NCI-H2029 (cell line): ENCODE results near the gene FLNB.
"Not testable (repeated sequence)": the region's sequence is repeated elsewhere in the genome, so short reads cannot be mapped to it uniquely, and the experiment has no call there.

Experiments used
- DNase-seq: peaks from one replicate; lab custom pipeline; 2025; lab: John Stamatoyannopoulos, UW

FLNB gene

DNA sequence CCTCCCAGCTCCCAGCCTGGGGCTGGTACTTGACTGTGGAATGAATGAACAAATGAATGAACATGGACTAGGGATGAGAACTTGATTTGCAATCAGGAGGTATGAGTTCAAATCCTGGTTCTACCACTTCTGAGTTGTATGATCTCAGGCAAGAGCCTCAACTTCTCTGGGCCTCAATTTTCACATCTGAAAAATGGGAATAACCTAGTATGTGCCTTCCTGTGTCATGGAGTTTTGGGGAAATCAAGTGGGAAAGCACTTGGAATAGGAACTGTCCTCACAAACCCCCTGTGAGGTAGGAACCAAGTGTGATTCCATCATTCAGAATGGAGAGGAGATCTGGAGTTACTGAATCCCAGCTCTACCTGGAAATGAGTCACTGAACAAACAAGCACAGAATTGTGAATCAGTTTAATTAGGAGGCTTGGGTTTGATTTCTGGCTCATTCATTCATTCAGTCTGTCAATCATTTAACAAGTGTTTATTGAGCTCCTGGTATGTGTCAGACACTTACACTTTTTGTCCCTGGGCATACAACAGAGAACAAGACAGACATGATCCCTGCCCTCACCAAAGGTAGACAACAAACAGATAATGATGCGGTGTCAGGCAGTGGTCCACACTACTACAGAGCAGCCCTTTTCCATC, 172.8 kb downstream of the FLNB start:
- DNase-seq = no peak

DNA sequence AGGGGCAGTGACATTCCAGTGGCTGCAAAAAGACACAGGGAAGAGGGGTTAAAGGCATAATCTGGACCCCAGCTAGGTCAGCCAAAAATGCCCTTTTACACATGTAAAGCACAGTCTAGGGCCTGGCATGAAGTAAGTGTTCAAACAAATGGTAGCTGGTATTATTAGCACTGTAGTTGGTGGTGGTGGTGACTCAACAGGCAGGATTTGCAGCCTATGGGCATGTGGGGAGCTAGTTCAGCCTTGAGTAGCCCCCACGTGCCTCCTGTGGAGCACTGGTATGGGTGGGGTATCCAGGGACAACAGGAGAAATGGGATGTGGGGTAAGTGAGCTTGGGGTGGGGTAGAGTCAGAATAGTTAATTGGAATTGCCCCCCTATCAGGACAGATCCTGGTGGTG, 175.0 kb downstream of the FLNB start:
- DNase-seq = no peak

DNA sequence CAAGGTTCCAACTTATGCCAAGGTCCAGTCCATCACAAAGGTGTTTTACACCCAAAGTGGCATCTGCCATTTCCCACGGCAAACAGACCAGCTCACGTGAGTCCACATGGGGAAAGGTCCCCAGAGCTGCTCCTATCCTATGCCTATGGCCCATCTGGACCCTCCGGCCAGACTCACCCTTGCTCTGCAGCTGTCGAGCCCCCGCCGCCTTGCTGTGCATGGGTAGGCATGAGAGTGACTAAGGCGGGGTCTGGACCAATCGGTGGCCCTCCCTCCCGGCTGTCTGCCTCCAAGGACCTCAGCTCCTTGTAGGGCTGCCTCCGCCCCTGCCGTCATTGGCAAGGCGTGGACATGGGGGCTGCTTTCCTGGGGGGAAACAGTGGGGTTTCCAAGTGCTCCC, 175.7 kb downstream of the FLNB start:
- no peak for DNase-seq

DNA sequence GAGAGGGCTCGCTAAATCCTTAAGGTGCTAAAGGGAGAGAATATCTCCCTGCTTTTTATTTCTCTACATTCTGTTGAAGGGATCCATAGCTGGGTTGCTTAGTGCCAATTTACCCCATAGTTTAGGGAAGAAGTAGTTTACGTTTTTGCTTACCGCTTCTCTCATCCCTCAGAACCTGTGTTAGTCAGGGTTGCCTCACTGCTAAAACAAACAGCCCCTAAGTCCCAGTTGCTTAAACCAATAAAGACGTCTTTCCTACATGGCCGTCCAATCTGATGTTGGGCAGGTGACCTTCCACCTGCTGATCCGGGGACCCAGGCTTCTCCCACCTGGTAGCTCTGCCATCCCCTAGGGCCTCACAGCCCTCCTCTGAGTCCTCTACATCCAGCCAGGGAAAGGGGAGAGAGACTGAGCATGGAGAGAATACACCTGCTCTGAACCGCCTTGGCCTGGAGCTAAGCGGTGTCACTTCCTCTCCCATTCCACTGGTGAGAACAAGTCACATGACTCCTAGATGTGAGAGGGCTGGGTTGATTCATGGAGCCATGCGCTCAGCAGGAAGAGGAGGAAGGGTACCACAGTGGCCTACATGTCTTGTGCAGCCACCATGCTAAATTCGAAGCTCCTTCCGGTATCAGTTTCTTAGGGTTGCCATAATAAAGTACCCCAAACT, 176.2 kb downstream of the FLNB start:
- no peak for DNase-seq

DNA sequence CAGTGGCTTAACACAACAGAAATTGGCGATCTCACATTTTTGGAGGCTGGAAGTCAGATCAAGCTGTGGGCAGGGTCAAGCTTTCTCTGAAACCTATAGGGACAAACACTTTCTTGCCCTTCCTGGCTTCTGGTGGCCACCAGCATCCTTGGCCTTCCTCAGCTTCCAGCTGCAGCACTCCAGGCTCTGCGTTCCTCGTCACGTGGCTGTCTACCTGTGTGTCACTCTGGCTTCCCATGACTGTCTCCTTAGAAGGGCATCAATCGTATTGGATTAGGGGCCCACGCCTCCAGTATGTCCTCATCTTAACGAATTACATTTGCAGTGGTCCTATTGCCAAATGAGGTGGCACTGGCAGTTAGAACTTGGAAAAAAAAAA, 176.7 kb downstream of the FLNB start:
- DNase-seq = no peak

DNA sequence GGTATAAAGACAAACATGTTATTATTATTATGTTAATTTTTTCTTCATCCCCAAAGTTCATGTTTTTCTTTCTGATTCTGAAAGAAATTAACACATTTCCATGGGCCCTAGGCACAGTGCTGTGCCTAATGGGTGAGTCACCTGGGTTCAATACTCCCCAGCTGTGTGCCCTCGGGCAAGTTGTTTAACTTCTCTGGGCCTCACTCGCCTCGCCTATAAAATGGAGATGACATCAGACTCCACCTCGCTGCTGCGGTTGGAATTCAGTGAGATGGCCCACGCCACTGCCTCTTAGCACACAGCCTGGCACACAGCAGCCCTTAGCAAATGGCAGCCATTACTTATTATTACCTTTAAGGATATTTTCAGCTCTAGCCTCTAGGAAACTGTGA, 179.9 kb downstream of the FLNB start:
- no peak for DNase-seq

DNA sequence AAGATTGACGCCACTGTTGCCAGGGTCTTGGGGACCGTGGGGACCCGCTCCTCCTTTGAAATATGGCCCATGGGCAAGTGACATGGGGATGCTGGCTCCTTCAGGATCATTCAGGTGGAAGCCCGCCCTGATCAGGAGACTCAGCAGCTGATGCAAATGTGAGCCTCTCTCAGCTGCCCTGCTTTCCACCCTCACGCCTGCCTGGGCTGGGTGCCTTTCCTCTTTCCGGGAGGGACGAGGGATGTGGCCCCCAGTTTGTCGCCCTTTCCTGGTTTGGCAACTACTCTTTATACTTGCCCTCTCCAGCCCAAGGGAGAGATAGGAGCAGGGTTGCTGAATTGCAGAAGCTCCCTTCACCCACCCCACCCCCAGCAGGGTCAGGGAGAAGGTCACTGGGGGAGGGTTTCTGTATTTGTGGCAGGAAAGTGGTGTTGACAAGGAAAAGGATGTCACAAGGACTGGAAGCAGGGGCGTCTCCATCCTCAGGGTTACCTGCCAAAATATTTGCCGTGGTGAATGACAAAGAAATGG, 180.8 kb downstream of the FLNB start:
- DNase-seq = no peak

DNA sequence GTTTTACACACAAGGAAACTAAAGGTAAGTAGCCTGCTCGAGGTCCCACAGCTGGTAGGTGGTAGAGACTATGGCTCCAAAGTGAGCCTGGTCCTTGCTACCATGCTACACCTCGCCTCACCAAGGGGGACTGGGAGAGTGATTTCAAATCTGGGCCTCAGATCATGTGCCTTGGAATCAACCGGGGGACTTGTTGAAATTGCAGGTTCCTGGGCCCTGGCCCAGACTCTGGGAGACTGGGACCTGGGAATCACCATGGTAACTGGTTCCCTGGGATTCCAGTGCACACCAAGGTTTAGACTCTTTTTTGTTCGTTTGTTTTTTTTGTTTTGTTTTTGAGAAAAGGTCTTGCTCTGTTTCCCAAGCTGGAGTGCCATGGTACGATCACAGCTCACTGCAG, 181.5 kb downstream of the FLNB start:
- no peak for DNase-seq

DNA sequence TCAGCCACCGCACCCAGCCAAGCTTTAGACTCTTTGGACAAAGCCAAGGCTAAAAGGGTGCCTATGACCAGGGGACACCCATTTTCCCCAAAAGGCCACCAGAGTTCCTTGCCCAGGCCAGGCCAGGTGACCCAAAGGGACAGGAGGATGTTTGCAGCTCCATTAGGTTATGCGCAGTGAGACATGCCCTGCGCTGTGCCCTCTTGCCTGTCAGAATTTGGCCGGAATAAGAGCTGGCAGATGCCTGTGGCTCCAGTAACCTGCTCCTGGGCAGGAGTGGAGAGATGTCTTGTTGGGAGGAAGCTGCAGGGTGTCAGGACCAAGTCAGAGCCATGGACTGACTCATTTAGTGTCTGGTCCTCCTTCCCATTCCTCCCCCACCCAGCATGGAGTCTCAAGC, 182.1 kb downstream of the FLNB start:
- no peak for DNase-seq

DNA sequence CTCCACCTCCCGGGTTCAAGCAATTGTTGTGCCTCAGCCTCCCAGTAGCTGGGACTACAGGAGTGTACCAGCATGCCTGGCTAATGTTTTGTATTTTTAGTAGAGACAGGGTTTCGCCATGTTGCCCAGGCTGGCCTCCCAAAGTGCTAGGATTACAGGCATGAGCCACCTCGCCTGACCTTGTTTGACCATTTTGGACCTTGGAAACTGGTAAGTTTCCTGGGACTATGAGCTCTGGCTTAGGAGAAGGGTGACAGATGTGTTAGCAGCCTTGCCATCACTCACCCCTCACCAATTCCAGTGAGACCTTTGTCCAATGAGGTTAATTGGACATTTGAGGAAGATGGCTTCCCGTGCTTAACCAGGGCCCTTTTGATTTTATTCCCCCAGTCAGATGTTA, 182.7 kb downstream of the FLNB start:
- DNase-seq = no peak

DNA sequence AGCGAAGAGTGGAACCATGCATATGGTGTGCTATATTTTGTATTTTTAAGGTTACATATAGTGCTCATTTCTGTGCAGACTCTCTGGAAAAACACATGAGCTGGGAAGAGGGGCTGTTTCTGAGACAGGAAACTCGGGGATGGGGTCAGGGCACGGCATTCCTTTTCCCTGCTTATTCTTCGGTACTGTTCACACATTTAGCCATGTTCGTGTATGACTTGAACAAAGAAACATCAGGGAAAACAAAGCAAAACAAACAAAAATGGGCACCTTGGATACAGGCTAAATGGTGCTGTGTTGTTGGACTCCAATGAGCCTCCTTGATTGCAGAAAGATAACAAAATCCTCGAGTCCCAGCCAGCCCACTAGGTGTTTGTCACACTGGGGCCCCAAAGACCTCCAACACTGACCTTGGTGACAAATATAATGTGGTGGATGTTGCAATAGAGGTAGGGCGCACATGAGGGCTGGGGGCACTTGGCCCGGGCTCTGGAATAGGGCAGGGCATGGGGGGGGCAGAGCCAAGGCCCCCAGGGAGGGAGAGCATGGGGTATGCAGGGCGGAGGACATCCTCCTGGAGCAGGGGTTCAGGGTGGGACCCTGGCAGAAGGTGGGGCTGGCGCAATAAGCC, 183.3 kb downstream of the FLNB start:
- no peak for DNase-seq

DNA sequence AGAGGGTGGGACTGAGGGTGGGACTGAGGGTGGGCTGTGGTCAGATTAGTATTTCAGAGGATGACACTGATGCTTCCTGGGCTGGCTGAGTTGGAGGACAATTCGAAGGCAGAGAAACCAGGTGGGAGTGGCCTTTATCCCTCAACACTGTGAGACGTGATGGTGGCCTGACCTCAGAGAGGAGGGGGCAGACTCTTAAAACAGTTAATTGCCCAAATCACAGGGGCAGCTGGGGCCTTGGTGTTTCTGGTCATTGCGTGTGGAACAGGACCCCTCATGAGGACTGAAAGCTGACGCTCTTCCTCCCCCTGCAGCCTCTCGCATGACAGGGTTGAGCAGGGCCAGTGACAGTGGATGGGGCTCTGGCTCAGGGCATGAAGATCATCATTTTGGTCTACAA, 183.8 kb downstream of the FLNB start:
- DNase-seq = no peak

DNA sequence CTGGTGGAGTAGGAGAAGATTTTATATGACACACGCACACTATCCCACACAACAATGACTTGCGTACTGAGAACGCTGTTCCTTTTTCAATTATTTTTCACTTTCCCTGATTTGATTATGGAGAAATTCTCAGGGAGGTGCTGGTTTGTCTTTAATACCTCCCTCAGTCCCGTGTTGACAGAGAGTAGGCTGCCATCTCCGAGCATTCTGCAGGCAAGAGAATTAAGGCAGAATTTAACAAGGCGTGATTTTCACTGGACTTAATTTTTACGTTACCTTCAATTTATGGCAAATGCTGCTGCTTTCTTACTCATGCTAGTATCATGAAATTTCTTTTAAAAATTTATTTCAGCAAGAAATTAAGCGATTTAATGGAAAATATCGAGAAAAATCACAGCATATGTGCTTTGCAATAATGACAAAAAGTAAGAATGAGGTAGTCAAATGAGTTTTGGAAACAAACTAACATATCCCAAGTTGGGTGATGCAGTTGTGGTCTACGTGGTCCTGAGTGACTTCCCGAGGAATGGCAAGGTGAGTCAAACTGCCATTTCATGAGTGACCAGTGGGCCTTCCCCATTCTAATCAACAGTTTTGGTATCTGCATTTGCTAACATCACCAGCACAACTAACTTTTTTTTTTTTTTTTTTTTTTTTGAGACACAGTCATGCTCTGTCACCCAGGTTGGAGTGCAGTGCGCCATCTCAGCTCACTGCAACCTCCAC, 185.6 kb downstream of the FLNB start:
- DNase-seq = no peak

DNA sequence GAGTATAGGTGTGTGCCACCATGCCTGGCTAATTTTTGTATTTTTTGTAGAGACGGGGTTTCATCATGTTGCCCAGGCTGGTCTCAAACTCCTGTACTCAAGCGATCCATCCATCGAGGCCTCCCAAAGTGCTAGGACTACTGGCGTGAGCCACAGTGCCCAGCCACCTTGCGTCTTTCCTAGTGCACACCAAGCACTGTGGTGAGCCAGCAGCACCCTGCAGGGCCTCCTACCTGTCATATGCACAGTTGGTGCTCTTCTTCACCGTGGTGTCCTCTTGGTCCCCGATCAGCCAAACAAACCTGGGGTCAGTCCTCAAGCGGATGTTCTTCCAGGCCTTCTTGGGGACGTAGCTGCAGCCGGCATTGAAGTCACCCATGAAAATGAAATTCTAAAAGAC, 189.4 kb downstream of the FLNB start:
- DNase-seq = no peak

DNA sequence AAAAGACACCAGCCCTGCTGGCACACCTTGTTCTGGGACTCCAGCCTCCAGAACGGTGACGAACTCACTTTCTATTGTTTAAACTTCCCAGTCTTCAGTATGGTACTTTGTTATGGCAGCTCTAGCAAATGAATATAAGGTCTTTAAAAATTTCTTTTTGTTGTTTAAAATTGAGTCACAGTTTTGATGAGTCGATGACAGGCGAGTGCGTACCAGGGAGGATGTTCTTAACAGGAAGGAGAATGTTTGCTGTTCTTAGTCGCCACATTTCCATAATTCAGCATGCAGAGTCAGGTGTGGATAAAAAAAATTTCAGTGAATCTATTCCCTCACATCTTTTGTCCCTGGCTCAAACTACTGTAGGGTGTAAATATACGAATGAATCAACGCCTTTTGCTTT, 190.1 kb downstream of the FLNB start:
- DNase-seq = no peak

DNA sequence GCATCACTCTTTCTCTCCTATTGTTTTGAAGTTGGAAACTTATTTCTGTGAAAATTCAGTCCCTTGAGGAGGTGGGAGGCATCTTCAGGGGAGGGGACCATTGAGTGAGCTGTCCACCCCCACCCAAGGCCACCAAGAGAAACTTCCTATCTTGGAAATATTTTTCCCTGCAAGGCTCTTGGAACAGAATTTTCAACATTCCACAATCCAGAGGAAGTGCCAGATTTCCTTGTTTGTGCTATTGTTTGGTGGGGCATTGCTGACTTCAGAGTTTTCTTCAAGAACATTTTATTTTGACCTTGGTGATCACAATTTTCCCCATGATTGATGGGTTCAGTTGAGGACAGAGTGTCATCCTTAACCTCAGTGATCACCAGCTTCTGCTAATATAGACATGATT, 190.6 kb downstream of the FLNB start:
- DNase-seq = no peak

DNA sequence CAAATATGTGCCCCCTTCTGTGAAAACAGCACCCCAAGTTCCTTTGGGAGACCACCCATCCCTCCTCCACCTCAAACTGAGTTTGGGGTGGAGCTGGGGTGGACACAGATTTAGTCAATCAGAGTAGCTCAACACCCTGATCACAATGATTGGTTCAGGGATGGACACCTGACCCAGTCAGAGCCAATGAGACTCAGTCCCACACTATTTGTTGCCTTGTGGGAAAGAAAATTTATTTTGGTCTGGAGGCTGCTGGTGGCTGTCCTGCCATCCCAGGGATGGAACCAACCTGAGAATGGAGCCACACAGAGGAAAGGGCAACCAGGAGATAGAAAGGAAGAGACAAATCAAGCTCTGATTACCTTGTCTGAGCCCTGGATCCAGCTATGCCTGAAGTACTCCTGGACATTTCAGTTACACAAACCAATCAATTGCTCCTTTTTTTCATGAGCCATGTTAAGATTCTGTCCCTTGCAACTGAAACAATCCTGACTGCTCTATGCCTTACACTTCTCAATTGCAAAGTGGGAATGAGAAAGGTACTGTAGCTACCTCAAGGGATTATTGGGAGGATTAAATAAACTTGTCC, 192.0 kb downstream of the FLNB start:
- DNase-seq = no peak

DNA sequence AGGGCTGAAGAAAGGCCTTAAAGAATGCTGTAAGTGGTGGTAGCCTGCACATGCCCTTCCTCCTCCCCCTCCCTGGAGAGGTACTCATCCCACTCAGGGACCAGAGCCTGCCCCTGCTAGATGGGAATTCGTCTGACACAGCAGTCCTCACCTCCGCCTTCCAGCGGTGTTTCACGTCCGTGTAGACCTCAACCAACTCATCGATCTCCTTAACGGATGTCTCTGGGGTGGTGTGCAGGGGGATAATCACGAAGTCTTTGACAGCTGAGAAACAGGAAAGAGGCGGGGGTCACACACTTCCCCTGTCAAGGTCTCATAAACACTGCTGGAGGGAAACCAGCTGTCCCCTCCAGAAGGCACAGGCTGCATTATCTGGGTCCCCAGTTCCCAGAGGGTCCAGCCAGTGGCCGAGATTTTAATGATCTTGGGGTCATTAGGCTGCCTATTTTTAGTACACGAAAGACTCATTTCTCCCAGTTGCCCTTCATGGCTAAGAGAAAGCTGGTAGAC, 192.7 kb downstream of the FLNB start:
- DNase-seq = no peak

DNA sequence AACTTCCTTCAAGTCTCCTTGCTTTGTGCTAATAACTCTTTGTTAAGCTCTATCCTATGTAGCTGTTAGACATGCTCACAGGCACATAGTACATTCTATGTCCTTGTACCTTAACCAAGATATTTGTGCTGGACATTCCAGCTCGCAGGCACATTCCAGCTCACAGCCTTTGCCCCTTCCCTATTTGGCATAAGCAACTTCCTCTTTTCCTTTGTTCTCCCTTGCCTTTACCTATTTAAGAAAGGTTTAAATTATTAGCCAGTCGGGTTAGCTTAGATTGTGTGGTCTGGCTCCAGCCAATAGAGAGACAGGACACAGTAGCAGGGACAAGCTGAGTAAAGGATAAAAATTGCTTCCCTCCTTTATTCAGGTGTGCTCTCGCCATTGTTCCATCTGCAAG, 193.2 kb downstream of the FLNB start:
- not testable (repeated sequence) for DNase-seq

DNA sequence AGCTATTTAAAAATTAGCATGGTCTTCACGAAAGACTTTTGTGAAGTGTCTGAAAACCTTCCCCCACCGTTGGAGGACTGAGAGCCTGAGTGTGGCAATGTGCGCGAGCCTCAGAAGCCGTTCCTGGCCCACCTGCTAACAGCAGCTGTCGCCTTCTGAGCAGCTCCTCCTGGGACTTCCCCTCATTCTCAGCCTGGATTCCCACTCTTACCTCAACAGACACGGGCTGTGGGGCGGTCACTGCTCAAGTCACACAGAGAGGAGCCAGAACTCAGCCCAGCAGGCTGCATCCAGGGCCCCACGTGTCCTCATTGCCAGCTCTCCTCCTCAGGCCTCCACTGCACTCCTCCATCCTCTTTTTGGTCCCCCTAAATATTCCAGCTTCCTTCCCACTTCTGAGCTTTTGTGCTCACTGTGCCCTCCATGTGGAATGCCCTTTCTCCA, 194.7 kb downstream of the FLNB start:
- DNase-seq = no peak

DNA sequence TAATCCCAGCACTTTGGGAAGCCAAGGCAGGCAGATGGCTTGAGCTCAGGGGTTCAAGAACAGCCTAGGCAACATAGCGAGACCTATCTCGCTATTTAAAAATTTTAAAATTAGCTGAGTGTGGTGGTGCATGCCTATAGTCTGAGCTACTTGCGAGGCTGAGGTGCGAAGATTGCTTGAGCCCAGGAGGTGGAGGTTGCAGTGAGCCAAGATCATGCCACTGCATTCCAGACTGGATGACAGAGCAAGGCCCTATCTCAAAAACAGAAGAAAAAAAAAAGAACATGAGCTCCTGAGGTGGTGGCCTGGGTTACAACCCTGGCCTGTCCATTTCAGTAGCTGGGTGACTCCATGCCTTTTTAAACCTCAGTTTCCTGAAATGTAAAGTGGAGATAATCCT, 195.3 kb downstream of the FLNB start:
- DNase-seq = no peak

DNA sequence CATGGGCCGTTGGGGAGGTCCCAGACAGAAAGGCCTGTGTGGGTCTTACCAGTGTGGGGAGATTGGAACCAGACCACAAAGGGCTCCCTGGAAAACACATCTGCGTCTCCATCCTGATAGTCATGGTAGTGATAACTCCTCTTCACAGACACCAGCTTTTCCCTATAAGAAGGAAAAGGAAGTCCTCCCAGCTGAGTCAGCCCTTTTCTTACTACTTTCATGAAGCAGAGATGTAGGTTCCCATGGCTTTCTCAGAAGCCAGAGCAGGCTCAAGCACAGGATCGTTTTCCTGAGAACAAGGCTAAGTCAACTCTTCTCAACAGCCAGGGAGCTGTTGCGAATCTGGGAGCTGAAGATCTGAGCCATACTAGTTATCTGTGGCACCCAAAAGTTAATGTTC, 196.5 kb downstream of the FLNB start:
- DNase-seq = no peak
